GM19351 (cell line): ENCODE results near the gene RGS10.

Experiments
- ATAC-seq: cut with Tn5 transposase; IDR thresholded peaks from one replicate; pipeline ENCODE4 v1.9.1; 2021; ENCODE audit warnings: mild to moderate bottlenecking, moderate library complexity; ENCODE audit not compliant: unreplicated experiment

RGS10 gene

DNA sequence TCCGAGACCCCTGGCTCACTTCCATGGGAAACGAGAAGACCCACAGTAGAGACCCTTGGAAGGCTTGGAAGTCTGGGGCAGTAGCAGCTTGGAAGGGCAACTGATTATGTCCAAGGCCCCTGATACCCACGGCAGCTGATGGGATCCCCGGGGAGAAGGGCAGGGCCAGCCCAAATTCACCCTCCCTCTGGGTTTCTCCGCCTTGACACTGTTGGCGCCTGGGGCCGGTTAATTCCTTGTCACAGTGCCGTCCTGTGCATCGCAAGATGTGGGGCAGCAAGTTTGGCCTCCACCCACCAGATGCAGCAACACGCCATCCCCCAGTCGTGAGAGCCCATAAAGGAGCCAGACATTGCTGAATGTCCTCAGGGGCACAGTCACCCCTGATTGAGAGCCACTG is 89.2 kb downstream of the RGS10 start:
- no peak for ATAC-seq

DNA sequence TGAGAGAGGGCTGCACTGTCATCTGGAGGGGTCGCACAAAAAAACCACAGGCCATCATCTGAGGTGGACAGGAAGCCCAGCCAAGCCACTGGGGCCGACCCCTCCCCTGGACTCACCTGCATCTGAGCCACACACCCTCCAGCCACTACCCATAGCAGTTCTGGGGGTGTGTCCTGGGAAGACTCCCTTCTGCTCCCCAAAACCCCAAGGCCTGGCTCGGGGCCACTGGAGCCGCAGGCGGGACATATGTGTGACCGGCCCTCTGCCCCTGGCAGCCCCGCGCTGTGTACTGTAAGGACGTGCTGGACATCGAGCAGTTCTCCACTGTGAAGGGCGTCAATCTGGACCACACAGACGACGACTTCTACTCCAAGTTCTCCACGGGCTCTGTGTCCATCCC is 90.1 kb downstream of the RGS10 start:
- ATAC-seq = no peak

DNA sequence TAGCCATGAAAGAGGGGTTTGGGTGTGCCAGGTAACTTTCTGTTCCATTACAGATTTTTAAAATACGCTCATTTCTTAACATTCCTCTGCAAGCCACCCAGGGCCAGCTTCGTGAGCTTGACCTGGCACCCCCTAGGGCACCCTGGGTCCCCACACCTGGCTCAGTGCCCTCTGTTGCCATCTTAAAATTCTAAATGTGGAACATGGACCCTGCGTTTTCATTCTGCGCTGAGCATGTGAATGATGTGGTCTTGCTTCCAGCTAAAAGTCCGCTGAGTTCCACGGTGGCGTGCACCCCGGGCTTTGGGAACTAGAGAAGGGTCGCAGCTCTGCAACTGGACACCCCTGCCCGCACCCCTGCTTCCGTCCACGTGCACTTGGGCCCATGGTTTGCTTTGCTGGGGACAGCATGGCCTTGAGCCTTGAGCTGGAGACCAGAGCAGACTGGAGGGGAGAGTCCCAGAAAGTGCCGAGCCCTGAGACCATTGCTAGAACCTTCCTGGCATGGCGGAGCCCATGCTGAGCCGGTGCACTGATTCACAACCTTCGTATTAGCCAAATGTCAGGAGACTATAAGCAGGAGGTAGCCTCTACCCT is 91.1 kb downstream of the RGS10 start:
- no peak for ATAC-seq

DNA sequence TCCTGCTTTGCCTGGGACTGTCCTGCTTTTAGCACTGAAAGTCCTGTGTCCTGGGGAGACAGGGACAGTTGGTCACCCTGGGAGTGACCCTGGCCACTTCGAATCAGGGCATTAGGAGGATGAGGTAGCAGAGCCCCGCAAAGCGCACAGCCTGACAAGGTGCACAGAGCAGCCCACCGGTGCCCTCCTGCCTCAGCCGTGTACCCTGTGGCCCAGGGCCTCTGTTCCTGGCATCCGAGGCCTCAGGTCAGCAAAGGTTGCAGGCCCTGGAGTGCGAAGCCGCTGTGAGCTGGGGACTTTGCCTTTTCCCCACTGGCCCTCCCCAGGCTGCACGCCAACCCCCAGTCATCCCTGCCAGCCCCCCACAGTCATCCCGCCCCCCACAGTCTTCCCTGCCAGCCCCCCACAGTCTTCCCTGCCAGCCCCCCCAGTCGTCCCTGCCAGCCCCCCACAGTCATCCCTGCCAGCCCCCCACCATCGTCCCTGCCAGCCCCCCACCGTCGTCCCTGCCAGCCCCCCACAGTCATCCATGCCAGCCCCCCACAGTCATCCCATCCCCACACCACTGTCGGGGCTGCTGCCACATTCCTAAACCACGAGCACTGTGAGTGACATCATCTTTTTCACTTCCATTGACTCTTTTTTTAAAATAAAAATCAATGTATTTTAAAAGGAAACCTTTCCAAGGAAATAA is 91.8 kb downstream of the RGS10 start:
- ATAC-seq = no peak
